Activated T-cell treated with anti-CD3 and anti-CD28 coated beads, Interleukin-2, amount 50 U/mL, for 24 hours (primary cell): Measurements from ENCODE around the gene PFN3.
A peak's percentile ranks its signal among the peaks of the same experiment; 100 is the strongest.

Source experiments
- DNase-seq: peaks from one replicate; pipeline ENCODE4 v3.0.0-alpha.2; 2020
- H3K27ac Mint-ChIP-seq: 2 replicates; pipeline ENCODE4 v1.8.0; 2020; ENCODE audit warnings: mild to moderate bottlenecking, mixed read lengths
- H3K27me3 Mint-ChIP-seq: 2 replicates; pipeline ENCODE4 v1.8.0; 2020; ENCODE audit warnings: mixed read lengths
- H3K36me3 Mint-ChIP-seq: 2 replicates; pipeline ENCODE4 v1.8.0; 2020; ENCODE audit warnings: low read depth, mixed read lengths
- H3K4me1 Mint-ChIP-seq: 2 replicates; pipeline ENCODE4 v1.8.0; 2020; ENCODE audit warnings: low read depth, mixed read lengths
- H3K4me3 Mint-ChIP-seq: 2 replicates; pipeline ENCODE4 v1.8.0; 2020; ENCODE audit warnings: mild to moderate bottlenecking, moderate library complexity, mixed read lengths
- H3K9me3 Mint-ChIP-seq: 2 replicates; pipeline ENCODE4 v1.8.0; 2020; ENCODE audit warnings: mixed read lengths

The PFN3 gene

DNA sequence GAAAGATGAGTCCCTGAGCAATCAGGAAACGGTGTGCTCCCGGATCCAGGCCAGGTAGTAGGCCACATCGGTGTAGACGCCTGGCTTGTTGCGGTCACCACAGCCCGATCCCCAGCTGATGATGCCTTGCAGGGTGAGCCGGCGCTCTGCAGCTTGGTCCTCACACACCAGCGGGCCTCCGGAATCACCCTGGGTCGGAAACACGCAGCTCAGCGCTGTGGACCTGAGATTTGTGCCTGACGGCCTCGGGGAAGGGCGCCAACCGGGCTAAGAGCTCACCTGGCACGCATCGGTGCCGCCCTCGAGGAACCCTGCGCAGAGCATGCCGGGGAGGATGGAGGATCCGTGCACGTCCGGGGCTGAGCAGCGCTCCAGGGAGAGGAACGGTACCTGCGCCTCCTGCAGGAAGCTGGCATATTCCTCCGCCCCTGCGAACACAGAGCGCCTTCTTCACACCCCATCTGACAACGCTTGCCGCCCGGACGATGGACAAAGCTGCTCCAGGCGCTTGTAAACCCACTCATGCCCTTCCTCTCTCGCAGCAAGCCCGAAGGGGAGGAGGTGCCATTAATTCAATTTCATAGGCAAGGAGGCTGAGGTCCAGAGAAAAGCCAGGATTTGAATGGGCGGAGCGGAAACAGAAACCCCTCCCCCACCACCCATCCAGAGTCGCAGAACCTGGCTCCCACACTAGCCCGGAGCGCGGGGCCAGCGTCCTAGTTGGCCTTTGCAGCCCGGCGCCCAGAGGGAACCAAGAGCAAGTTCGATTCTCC, 2.0 kb upstream of the PFN3 start:
- Mint-ChIP-seq H3K27ac (peak overlapping the region; percentile 30), H3K9me3 (no peaks in the 10 kb centered on the region), H3K4me3 (peak overlapping the region; percentile 77), H3K36me3 (no peaks in the 10 kb centered on the region), H3K27me3 (peaks cover 27% of the 10 kb centered on the region), H3K4me1 (peaks cover 33% of the 10 kb centered on the region)
- DNase-seq, result peak; percentile 79

DNA sequence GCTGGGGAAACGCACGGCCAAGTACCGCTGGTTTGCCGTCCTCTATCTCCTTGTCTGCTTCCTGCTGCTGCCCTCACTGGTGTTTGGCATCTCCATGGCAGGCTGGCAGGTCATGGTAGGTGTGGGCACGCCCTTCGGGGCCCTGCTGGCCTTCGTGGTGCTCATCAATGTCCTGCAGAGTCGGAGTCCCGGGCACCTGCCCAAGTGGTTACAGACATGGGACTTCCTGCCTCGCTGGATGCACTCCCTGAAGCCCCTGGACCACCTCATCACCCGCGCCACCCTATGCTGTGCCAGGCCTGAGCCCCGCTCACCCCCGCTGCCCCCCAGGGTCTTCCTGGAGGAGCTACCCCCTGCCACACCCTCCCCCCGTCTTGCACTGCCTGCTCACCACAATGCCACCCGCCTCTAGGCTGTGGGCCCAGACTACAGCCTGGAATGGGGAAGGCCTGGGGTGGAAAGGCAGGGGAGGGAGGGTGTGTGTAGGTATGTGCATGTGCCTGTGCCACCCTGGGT, 2.5 kb downstream of the PFN3 start:
- Mint-ChIP-seq H3K27me3 (peaks cover 19% of the 10 kb centered on the region), H3K4me3 (no peak overlapping the region), H3K27ac (no peak overlapping the region), H3K4me1 (peaks cover 11% of the 10 kb centered on the region), H3K9me3 (no peaks in the 10 kb centered on the region), H3K36me3 (no peaks in the 10 kb centered on the region)
- no peak for DNase-seq

DNA sequence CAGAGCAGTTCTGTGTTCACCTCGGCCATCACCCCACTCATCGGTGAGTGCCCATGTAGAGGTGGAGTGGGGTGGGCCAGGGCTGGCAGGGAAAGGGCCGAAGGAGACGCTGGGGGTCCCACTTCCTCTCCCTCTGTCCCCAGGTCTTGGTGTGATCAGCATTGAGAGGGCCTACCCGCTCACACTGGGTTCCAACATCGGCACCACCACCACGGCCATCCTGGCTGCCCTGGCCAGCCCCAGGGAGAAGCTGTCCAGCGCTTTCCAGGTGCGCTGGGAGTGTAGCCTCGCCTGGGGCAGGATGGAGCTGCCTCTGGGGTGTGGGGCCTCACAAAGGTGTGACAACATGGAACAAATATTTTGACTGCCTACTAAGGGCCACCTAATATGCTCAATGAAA, 3.7 kb downstream of the PFN3 start:
- Mint-ChIP-seq H3K9me3 (no peaks in the 10 kb centered on the region), H3K27me3 (peaks cover 8% of the 10 kb centered on the region), H3K4me3 (no peak overlapping the region), H3K36me3 (no peaks in the 10 kb centered on the region), H3K4me1 (no peaks in the 10 kb centered on the region), H3K27ac (no peak overlapping the region)
- DNase-seq, result no peak

DNA sequence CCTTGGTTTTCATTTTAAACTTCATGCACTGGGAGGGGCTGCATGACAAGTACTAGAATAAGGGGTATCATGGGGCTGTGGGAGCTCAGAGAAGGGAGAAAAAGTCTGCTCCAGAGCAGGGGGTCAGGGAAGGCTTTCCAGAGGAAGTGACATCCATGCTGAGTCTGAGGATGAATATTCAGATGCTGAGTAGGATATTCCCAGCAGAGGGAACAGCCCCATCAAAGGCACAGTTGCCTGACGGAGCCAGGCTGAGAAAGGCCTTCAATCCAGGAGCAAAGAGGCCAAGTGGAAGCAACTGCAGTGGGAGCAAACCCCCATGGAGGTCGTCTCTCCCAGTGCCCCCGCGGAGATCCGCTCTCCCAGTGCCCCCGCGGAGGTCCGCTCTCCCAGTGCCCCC, 4.4 kb downstream of the PFN3 start:
- Mint-ChIP-seq H3K4me3 (no peak overlapping the region), H3K4me1 (peaks cover 4% of the 10 kb centered on the region), H3K27me3 (peaks cover under 1% of the 10 kb centered on the region), H3K9me3 (no peaks in the 10 kb centered on the region), H3K27ac (no peak overlapping the region), H3K36me3 (no peaks in the 10 kb centered on the region)
- no peak for DNase-seq

DNA sequence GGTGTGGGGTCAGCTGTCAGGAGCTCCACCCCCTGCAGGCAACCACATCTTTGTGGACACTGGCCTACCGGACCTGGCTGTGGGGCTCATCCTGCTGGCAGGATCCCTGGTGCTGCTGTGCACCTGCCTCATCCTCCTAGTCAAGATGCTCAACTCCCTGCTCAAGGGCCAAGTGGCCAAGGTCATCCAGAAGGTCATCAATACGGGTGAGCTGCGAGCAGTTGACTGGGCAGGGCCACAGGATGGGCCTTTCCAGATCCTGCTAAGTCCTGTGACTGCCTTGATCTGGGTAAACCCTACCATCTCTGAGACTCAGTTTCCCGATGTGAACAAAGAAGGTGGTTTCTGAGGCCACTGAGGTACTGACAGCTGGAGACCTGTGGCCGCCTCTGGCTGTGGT, 6.5 kb downstream of the PFN3 start:
- Mint-ChIP-seq H3K4me1 (peaks cover 25% of the 10 kb centered on the region), H3K27ac (no peak overlapping the region), H3K36me3 (no peaks in the 10 kb centered on the region), H3K9me3 (no peaks in the 10 kb centered on the region), H3K4me3 (no peak overlapping the region), H3K27me3 (no peaks in the 10 kb centered on the region)
- no peak for DNase-seq

DNA sequence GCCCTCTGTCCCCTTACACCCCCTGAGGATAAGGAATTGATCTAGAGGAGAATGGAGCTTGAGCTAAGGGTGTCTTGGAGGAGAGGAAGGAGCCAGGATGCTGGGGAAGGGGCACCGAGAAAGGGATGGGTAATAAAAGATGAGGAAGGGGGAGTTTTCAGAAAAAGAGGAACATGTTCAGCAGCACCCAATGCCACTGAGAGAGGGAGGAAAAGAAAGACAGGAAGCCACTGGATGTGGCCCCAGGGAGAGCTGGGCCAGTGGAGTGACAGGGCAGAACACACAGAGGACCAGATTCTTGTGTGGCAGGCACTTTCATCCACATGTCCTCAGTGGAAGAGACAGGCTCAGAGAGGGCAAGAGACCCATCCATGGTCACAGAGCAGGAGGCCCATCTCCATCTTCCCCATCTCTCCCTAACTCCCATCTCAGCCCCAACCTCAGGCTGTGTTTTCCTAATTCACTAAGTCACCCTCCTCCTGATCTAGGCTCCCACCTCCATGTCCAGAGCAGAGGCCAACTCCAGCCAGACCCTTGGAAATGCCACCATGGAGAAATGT, 7.2 kb downstream of the PFN3 start:
- no peaks in the 10 kb centered on the region for H3K9me3 Mint-ChIP-seq
- H3K27me3 Mint-ChIP-seq, result no peaks in the 10 kb centered on the region
- H3K36me3 Mint-ChIP-seq, result no peaks in the 10 kb centered on the region
- peaks cover 32% of the 10 kb centered on the region for H3K4me1 Mint-ChIP-seq
- H3K27ac Mint-ChIP-seq, result no peak overlapping the region
- no peak overlapping the region for H3K4me3 Mint-ChIP-seq
- no peak for DNase-seq

DNA sequence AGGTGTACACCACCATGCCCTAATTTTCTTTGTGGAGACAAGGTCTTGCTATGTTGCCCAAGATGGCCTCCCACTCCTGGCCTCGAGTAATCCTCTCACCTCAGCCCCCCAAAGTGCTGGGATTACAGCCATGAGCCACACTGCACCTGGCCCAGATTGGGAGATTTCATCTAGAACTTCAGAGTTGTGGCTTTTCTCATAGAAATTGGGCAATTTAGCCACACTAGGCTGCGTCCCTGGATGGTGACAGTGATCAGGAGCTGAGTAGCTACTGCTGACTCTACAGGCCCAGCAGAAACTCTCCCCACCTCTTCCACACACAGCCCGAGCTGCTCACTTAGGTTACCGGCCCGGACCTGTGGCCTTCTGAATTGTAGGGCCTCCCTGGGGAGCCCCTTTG, 7.7 kb downstream of the PFN3 start:
- Mint-ChIP-seq H3K27me3 (no peaks in the 10 kb centered on the region), H3K4me1 (peaks cover 36% of the 10 kb centered on the region), H3K36me3 (no peaks in the 10 kb centered on the region), H3K27ac (no peak overlapping the region), H3K9me3 (no peaks in the 10 kb centered on the region), H3K4me3 (no peak overlapping the region)
- no peak for DNase-seq

DNA sequence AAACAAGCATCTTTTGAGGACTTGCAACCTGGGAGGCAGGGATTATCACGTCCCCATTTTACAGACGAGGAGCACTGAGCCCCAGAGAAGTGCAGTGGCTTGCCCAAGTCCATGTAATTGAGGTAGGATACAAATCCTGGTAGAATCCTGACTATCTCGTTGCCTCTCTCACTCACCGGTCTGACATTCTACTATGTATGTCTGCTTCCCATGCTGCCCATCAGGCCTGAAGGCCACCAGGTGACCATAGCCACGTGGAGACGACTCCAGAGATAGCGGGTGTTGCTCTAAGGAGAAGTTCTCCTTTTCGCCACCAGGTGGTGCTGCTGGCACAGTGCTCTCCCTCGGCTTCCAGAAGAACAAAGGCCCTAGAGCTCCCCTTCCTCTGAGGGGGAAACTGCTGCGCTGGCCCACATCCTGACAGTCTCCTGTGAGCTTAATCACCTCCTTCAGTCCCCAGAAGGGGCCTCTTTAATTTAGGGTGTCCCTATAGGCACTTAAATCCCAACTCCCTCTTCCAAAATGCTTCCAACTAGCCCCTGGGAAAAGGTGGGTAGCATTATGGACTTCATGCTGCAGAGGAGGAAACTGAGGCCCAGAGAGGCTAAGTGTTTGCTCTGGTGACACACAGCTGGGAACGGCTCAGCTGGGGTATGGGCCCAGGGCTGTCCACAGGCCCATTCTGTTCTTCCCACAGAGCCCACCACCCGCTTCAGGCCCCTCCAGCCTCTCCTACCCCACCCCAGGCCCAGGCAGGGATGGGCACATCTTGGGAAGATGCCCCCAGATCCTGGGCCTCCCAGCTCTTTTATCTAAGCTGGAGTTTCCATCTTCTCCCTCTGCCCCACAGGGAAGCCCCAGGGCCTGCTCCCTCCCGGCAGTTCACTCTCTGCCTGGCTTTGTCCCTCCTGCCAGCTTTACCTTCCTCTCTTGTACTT, 9.8 kb downstream of the PFN3 start:
- peak; percentile 89 for DNase-seq
- Mint-ChIP-seq H3K27me3 (no peaks in the 10 kb centered on the region), H3K9me3 (no peaks in the 10 kb centered on the region), H3K4me3 (peak overlapping the region; percentile 28), H3K4me1 (peaks cover 36% of the 10 kb centered on the region), H3K27ac (peak overlapping the region; percentile 94), H3K36me3 (no peaks in the 10 kb centered on the region)

DNA sequence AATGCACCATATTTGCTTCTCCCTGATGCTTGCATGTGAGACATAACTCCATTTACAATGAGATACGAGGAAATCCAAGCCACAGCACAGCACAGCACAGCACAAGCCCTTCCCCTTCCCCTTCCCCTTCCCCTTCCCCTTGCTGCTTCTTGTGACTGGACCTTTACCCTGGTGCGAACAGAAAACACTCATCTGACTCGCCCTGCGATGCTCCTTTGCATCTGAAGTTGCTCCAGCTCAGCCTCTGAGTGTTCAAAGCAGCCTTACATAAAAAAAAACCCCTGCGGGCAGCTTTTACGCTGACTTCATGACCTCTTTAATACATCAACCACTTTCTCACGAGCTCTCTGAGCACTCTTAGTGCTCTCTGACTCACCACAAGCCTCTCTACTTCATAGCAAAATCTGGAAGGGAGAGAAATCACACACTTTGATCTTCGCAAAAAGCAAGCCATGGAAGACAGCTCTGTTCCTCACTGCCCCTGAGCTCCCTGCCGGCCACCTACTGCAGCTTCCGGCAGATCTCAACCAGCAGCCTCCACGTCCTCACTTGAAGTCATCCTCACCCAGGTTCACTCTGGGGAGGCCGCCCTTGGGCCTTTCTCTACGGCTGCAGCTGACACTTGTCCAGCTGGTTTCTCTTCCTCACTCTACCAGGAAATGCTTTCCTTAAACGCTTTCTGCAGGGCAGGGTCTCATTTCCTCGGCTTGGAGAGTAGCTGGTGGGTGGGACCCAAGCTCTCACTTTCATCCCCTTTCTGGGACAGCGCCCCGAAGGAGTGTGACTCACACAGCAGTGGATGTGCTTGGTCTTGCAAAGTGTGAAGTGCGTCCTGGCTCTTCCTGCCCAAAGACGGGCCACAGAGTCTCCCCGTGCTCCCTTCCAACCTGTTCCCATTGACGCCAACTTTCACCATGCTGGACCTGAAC, 11.0 kb downstream of the PFN3 start:
- Mint-ChIP-seq H3K4me3 (peak overlapping the region; percentile 34), H3K4me1 (peaks cover 40% of the 10 kb centered on the region), H3K27ac (peak overlapping the region; percentile 94), H3K9me3 (no peaks in the 10 kb centered on the region), H3K36me3 (no peaks in the 10 kb centered on the region), H3K27me3 (no peaks in the 10 kb centered on the region)
- DNase-seq, result peak; percentile 67

DNA sequence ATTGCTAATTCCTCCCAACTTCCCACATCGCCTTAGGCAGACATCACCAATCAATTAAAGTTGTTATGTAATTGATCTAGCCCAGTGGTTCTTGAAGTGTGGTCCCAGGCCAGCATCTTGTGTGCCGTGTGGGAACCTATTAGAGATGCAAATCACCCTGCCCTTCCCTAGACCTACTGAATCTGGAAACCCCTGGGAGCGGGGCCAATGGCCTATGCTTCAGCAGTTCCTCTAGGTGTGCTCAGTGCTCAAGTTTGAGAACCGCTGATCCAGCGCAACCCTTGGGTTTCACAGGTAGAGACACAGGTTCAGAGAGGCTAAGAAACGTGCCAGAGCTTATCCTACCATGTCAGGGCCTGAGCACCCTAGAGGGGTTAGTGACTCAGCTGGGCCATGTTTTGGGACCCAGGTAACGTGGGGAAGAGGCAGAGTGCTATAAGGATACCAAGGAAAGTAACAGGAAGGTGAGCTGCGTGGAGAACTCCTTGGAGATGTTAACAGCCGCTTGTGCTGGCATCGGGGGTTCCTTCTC, 11.9 kb downstream of the PFN3 start:
- Mint-ChIP-seq H3K36me3 (no peaks in the 10 kb centered on the region), H3K4me1 (peaks cover 40% of the 10 kb centered on the region), H3K4me3 (no peak overlapping the region), H3K27me3 (no peaks in the 10 kb centered on the region), H3K27ac (peak overlapping the region; percentile 94), H3K9me3 (no peaks in the 10 kb centered on the region)
- DNase-seq, result no peak

DNA sequence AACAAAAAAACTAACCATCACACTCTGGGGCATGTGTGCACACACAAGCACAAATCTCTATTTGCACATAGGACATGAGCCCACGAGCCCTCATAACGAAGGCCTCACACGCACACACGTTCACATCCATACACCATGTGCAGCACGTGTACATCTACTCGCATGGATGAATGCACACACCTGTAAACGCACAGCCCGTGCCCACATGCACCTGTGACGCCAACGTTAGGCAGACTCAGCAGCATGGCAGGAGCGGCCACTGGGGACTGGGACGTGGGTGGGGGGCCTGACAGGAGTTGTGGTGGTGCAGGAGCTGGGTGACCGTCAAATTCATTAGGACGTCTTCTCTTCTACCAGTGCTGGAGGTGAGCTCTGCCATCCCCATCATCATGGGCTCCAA, 13.1 kb downstream of the PFN3 start:
- peaks cover 46% of the 10 kb centered on the region for H3K4me1 Mint-ChIP-seq
- no peak overlapping the region for H3K4me3 Mint-ChIP-seq
- no peak overlapping the region for H3K27ac Mint-ChIP-seq
- no peaks in the 10 kb centered on the region for H3K27me3 Mint-ChIP-seq
- no peak for DNase-seq
- no peaks in the 10 kb centered on the region for H3K9me3 Mint-ChIP-seq
- no peaks in the 10 kb centered on the region for H3K36me3 Mint-ChIP-seq

DNA sequence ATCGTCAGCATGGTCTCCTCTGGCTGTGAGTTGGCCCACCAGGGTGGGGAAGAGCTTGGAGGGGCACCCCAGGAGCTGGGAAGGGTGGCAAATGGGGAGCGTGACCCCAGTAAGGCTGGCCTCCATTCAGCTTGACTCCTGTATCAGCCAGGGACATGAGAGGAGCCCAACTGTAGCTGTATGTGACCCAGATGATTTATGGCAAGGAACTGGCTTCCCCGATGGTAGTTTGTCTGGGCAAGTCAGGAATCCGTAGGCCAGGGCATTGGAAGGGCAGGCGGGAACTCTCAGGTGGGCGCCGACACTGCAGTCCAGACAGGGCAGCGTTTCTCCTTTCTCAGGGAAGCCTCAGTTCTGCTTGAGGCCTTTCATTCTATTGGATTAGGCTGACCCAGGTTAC, 13.9 kb downstream of the PFN3 start:
- Mint-ChIP-seq H3K27ac (no peak overlapping the region), H3K4me1 (peaks cover 49% of the 10 kb centered on the region), H3K9me3 (no peaks in the 10 kb centered on the region), H3K4me3 (no peak overlapping the region), H3K36me3 (no peaks in the 10 kb centered on the region), H3K27me3 (no peaks in the 10 kb centered on the region)
- no peak for DNase-seq

DNA sequence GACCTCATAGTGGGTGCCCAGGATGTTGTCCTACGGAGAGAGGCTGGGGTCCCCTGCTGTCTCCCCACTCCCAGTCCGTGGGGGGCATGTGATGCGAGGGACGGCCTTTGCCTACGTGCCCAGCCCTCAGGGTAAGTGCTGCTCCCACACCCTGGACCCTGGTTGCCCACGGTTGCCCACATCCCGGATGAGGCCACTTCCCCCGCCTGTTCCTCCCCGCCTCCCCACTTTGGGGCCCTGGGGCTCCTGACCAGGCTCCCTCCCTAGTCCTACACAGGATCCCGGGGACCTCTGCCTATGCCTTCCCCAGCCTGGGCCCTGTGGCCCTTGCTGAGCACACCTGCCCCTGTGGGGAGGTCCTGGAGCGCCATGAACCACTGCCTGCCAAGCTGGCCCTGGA, 14.7 kb downstream of the PFN3 start:
- Mint-ChIP-seq H3K36me3 (no peaks in the 10 kb centered on the region), H3K9me3 (no peaks in the 10 kb centered on the region), H3K4me1 (peaks cover 45% of the 10 kb centered on the region), H3K27me3 (no peaks in the 10 kb centered on the region), H3K27ac (no peak overlapping the region), H3K4me3 (no peak overlapping the region)
- DNase-seq, result no peak

DNA sequence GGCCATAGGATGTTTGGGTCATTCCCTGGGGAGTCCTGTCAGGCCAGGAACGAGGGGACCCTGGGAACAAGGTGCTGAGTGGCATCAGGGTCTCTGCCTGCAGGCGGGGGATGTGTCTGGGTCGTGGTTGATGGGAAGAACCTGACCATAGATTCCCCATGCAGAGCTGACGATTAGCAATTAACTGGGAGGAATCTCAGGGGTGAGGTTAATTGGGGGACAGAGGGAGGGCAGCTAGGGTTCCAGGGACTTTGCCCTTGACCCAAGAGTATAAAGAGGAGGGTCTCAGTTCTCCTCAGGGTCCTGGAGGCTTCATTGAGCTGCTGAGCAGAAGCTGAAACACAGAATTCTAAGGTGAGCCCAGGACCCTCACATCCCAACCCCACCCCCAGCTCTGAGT, 16.3 kb downstream of the PFN3 start, which contains the start of gene SLC34A1:
Gene SLC34A1, plus strand, starts transcription at position 301 of the 400 bp plus-strand sequence. CDS start 1,308 bp downstream, outside the sequence.
- Mint-ChIP-seq H3K36me3 (no peaks in the 10 kb centered on the region), H3K4me3 (no peak within 1 kb of the TSS), H3K27me3 (no peaks in the 10 kb centered on the region), H3K9me3 (no peaks in the 10 kb centered on the region), H3K4me1 (peaks cover 39% of the 10 kb centered on the region), H3K27ac (no peak within 1 kb of the TSS)
- no peak for DNase-seq
